Fibroblast of lung (primary cell): ENCODE data around the gene ITPKA. TPM values are rescaled to one million over a fixed set of nuclear protein-coding genes. Genes with fewer than 3 reads are reported as not detected.

Experiments used
- DNase-seq, 2 donors: peaks; one replicate each; pipeline versions ENCODE4 v3.0.0 to v3.0.0-alpha.2; 2010; ENCODE audit warnings: low read depth in 2 of 2
- H2AFZ ChIP-seq: 2 replicates; pipeline ENCODE4 v1.5.1; 2012; ENCODE audit warnings: low read length, control low read depth, inconsistent platforms
- H3K27ac ChIP-seq: 2 replicates; pipeline ENCODE4 v1.5.1; 2011; ENCODE audit warnings: low read length, control low read depth; ENCODE audit not compliant: insufficient read depth
- H3K27me3 ChIP-seq: 2 replicates; pipeline ENCODE4 v1.5.1; 2011; ENCODE audit warnings: mild to moderate bottlenecking, low read length; ENCODE audit not compliant: control insufficient read depth, insufficient read depth
- H3K36me3 ChIP-seq: 2 replicates; pipeline ENCODE4 v1.5.1; 2011; ENCODE audit warnings: low read length; ENCODE audit not compliant: control insufficient read depth, insufficient read depth
- H3K4me1 ChIP-seq: 2 replicates; pipeline ENCODE4 v1.5.1; 2011; ENCODE audit warnings: low read length; ENCODE audit not compliant: control insufficient read depth, insufficient read depth; ENCODE audit errors: extremely low read depth
- H3K4me2 ChIP-seq: 2 replicates; pipeline ENCODE4 v1.5.1; 2011; ENCODE audit warnings: low read length, control low read depth; ENCODE audit not compliant: insufficient read depth; ENCODE audit errors: extremely low read depth
- H3K4me3 ChIP-seq, 4 experiments: fragments of 200-600 bp in 1 of 4; sonication (generic) in 1 of 4; replicated peaks in 1 of 4; 2 replicates each; pipeline ENCODE4 v1.5.1; 2011 to 2016; ENCODE audit warnings: low read length in 4 of 4, low read depth in 3 of 4, mild to moderate bottlenecking in 3 of 4, control low read depth in 2 of 4, inconsistent platforms in 1 of 4, mixed read lengths in 1 of 4; ENCODE audit not compliant: insufficient read depth in 1 of 4; ENCODE audit errors: control extremely low read depth in 1 of 4
- H3K79me2 ChIP-seq: 2 replicates; pipeline ENCODE4 v1.5.1; 2012; ENCODE audit warnings: mild to moderate bottlenecking, low read length, inconsistent platforms; ENCODE audit not compliant: control insufficient read depth, insufficient read depth
- H3K9ac ChIP-seq: 2 replicates; pipeline ENCODE4 v1.5.1; 2011; ENCODE audit warnings: mild to moderate bottlenecking, low read length, control low read depth; ENCODE audit not compliant: insufficient read depth
- H3K9me3 ChIP-seq: 2 replicates; pipeline ENCODE4 v1.5.1; 2012; ENCODE audit warnings: low read depth, low read length; ENCODE audit not compliant: control insufficient read depth, insufficient read depth
- H4K20me1 ChIP-seq: 2 replicates; pipeline ENCODE4 v1.5.1; 2011; ENCODE audit warnings: low read length; ENCODE audit not compliant: control insufficient read depth, insufficient read depth; ENCODE audit errors: extremely low read depth
- EZH2 ChIP-seq: IDR thresholded peaks from 2 replicates; pipeline ENCODE4 v1.5.1; 2012; ENCODE audit warnings: low read length, control low read depth, mild to moderate bottlenecking; ENCODE audit errors: missing control alignments
- polyA plus RNA-seq, 2 donors: library from polyadenylated mRNA; depleted of rRNA in 1 of 2; stranded (reverse) in 1 of 2; unstranded in 1 of 2; fragments of >200 nt; gene quantifications; 2 replicates each; pipeline ENCODE4 v1.2.1, GENCODE V29; 2011 to 2012; ENCODE audit warnings: missing spikeins in 1 of 2
- total RNA-seq: library from RNA; depleted of rRNA; stranded (reverse); fragments of >200 nt; gene quantifications from 2 replicates; pipeline ENCODE4 v1.2.1, GENCODE V29; 2014
- TF ChIP-seq, protein P1 (sequence below), 2 donors: IDR thresholded peaks in 1 of 2; conservative IDR thresholded peaks in 1 of 2; 1 replicate in 1 of 2; 2 replicates in 1 of 2; pipeline ENCODE4 v1.5.1; 2011 to 2012; ENCODE audit warnings: low read length in 2 of 2, control low read depth in 1 of 2, inconsistent platforms in 1 of 2, low read depth in 1 of 2, mild to moderate bottlenecking in 1 of 2

ITPKA gene
- total and polyA plus RNA-seq, 2 donors (not counting 1 experiment from before 2014, with no cell fraction given), result 0.32 to 35.0 TPM

DNA sequence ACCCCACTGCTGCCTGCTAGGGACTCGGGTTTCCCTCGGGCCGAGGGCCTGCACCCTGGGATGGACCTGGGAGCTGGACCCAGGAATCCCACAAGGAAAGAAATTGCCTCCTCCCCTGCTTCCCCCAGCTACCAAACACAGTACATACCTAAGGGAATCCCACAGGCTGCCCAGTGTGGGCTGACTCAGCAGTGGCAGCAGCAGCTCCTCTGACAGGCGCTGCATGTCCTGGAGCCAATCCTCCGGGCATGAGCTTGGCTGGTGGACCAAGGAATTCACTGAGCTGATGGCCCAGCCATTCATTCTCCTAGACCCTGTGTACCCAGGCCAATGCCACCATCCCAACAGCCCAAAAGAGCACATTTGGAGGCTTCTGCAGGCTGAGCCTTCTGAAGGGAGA lies 29.4 kb downstream of the ITPKA start:
- H3K4me2 ChIP-seq, result no peak overlapping the region
- H3K36me3 ChIP-seq, result peaks cover 16% of the 10 kb centered on the region
- H3K9ac ChIP-seq, result no peak overlapping the region
- H3K9me3 ChIP-seq, result no peaks in the 10 kb centered on the region
- H2AFZ ChIP-seq, result no peak overlapping the region
- H4K20me1 ChIP-seq, result no peaks in the 10 kb centered on the region
- peak in 1 of 2 donors; percentile 17 for DNase-seq
- TF ChIP-seq EZH2, result no peak
- TF ChIP-seq, protein P1, sequence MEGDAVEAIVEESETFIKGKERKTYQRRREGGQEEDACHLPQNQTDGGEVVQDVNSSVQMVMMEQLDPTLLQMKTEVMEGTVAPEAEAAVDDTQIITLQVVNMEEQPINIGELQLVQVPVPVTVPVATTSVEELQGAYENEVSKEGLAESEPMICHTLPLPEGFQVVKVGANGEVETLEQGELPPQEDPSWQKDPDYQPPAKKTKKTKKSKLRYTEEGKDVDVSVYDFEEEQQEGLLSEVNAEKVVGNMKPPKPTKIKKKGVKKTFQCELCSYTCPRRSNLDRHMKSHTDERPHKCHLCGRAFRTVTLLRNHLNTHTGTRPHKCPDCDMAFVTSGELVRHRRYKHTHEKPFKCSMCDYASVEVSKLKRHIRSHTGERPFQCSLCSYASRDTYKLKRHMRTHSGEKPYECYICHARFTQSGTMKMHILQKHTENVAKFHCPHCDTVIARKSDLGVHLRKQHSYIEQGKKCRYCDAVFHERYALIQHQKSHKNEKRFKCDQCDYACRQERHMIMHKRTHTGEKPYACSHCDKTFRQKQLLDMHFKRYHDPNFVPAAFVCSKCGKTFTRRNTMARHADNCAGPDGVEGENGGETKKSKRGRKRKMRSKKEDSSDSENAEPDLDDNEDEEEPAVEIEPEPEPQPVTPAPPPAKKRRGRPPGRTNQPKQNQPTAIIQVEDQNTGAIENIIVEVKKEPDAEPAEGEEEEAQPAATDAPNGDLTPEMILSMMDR (conservative IDR thresholded peaks at IDR 0.05 in 1 of 2, IDR thresholded peaks at IDR 0.05 in 1 of 2; ENCODE audit: low read depth in 1 of 2, low read length in 2 of 2), result no peak
- no peaks in the 10 kb centered on the region for H3K79me2 ChIP-seq
- no peak overlapping the region for H3K27ac ChIP-seq
- H3K27me3 ChIP-seq, result no peaks in the 10 kb centered on the region
- no peak overlapping the region for H3K4me3 ChIP-seq
- no peaks in the 10 kb centered on the region for H3K4me1 ChIP-seq

DNA sequence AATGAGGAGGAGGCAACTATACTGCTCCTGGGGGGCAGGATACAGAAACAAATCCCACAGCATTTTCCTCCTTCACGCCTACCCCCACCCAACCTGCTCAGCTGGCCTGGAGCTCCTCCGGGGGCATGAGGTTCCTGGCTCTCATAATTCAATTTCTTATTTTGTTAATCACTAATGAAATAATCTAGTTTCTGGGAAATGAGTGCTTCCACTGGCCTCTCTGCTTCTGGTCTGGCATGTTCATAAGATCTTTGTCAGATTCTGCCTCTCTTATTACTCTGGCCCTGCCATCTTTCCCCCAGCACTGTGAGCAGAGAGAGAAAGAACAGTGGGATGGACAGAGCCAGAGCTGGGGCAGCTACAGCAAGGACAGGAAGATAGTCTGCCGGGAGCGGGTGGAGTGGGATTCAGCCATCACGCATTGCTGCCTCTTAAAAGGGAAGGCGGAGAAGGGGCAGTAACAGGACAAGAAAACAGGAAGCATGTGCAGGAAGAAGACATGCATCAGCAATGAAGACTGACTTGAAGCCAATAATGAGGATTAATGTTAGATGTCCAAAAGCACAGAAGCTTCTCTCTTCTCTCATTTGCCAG lies 36.8 kb downstream of the ITPKA start:
- H3K4me2 ChIP-seq, result no peak overlapping the region
- H3K79me2 ChIP-seq, result no peaks in the 10 kb centered on the region
- peaks cover 20% of the 10 kb centered on the region for H3K36me3 ChIP-seq
- TF ChIP-seq, protein P1 (conservative IDR thresholded peaks at IDR 0.05 in 1 of 2, IDR thresholded peaks at IDR 0.05 in 1 of 2; ENCODE audit: low read depth in 1 of 2, low read length in 2 of 2), result no peak
- no peak for TF ChIP-seq EZH2
- no peaks in the 10 kb centered on the region for H3K9me3 ChIP-seq
- H3K4me1 ChIP-seq, result no peaks in the 10 kb centered on the region
- H3K4me3 ChIP-seq, result no peak overlapping the region
- H3K27me3 ChIP-seq, result no peaks in the 10 kb centered on the region
- H2AFZ ChIP-seq, result no peak overlapping the region
- no peak for DNase-seq
- no peak overlapping the region for H3K9ac ChIP-seq
- no peaks in the 10 kb centered on the region for H4K20me1 ChIP-seq
- no peak overlapping the region for H3K27ac ChIP-seq

- Histone ChIP-seq H4K20me1 (no peaks in the 10 kb centered on the region), H3K36me3 (peaks cover 5% of the 10 kb centered on the region), H3K79me2 (peaks cover under 1% of the 10 kb centered on the region), H3K27me3 (no peaks in the 10 kb centered on the region), H3K4me2 (no peak overlapping the region), H3K9ac (no peak overlapping the region), H3K9me3 (no peaks in the 10 kb centered on the region), H3K4me3 (no peak overlapping the region), H3K27ac (no peak overlapping the region), H2AFZ (no peak overlapping the region), H3K4me1 (no peaks in the 10 kb centered on the region)
- TF ChIP-seq EZH2, result no peak
- TF ChIP-seq, protein P1 (conservative IDR thresholded peaks at IDR 0.05 in 1 of 2, IDR thresholded peaks at IDR 0.05 in 1 of 2; ENCODE audit: low read depth in 1 of 2, low read length in 2 of 2), result no peak
- no peak for DNase-seq
These were observed 41.9 kb downstream of the ITPKA start for GRCh38 chr15:41535544-41535943.
